Cardiac muscle cell (in vitro differentiated cells and primary cell): Measurements from ENCODE around the gene SYNJ2. TPM values are rescaled to one million over a fixed set of nuclear protein-coding genes. Genes with fewer than 3 reads are reported as not detected.
A peak's percentile ranks its signal among the peaks of the same experiment; 100 is the strongest.

Experiments
- DNase-seq, 2 donors: peaks; one replicate each; pipeline versions ENCODE4 v3.0.0 to v3.0.0-alpha.2; 2010 to 2017; ENCODE audit warnings: low read depth in 1 of 2, low spot score in 1 of 2
- H3K27ac ChIP-seq: fragments of 200-600 bp; sonication (generic); 2 replicates; pipeline ENCODE4 v1.5.1; 2016
- H3K27me3 ChIP-seq: fragments of 200-600 bp; sonication (generic); 2 replicates; pipeline ENCODE4 v1.6.0; 2016; ENCODE audit warnings: control low read depth
- H3K36me3 ChIP-seq: fragments of 200-600 bp; sonication (generic); 2 replicates; pipeline ENCODE4 v1.5.1; 2016; ENCODE audit warnings: control low read depth
- H3K4me1 ChIP-seq: fragments of 200-600 bp; sonication (generic); 2 replicates; pipeline ENCODE4 v1.8.1; 2017; ENCODE audit warnings: low read depth, mild to moderate bottlenecking, mixed run types
- H3K4me3 ChIP-seq: fragments of 200-600 bp; sonication (generic); 2 replicates; pipeline ENCODE4 v1.5.1; 2016; ENCODE audit warnings: mild to moderate bottlenecking
- H3K9me3 ChIP-seq: fragments of 200-600 bp; sonication (generic); 2 replicates; pipeline ENCODE4 v1.5.1; 2017; ENCODE audit warnings: low read depth, mild to moderate bottlenecking, control low read depth
- CTCF ChIP-seq: IDR thresholded peaks from 2 replicates; pipeline ENCODE4 v1.5.1; 2012; ENCODE audit warnings: low read depth, mild to moderate bottlenecking, low read length
- polyA plus RNA-seq: library from polyadenylated mRNA; unstranded; fragments of >200 nt; fragmentation: Nextera tagmentation; extraction: Ambion mirVana; gene quantifications from 2 replicates; pipeline ENCODE4 v1.2.1, GENCODE V29; 2016
- total RNA-seq: library from RNA; depleted of rRNA; stranded (reverse); fragments of >200 nt; gene quantifications from 2 replicates; pipeline ENCODE4 v1.2.3, GENCODE V29; 2016

The SYNJ2 gene
- total and polyA plus RNA-seq, 2 experiments from 2014 or later = 2.1 to 2.9 TPM

GRCh38 chr6:158033751-158034702 is 52.4 kb downstream of the SYNJ2 start:
- H3K36me3 ChIP-seq = no peaks in the 10 kb centered on the region
- no peaks in the 10 kb centered on the region for H3K27me3 ChIP-seq
- H3K4me1 ChIP-seq = no peaks in the 10 kb centered on the region
- no peaks in the 10 kb centered on the region for H3K9me3 ChIP-seq
- no peak overlapping the region for H3K27ac ChIP-seq
- TF ChIP-seq CTCF = no peak
- H3K4me3 ChIP-seq = no peak overlapping the region
- DNase-seq = peak in 1 of 2 donors; percentile 66

GRCh38 chr6:158036261-158036660 is 54.6 kb downstream of the SYNJ2 start:
- Histone ChIP-seq H3K4me3 (no peak overlapping the region), H3K36me3 (no peaks in the 10 kb centered on the region), H3K4me1 (peaks cover 6% of the 10 kb centered on the region), H3K27ac (no peak overlapping the region), H3K9me3 (no peaks in the 10 kb centered on the region), H3K27me3 (no peaks in the 10 kb centered on the region)
- no peak for TF ChIP-seq CTCF
- no peak for DNase-seq

DNA sequence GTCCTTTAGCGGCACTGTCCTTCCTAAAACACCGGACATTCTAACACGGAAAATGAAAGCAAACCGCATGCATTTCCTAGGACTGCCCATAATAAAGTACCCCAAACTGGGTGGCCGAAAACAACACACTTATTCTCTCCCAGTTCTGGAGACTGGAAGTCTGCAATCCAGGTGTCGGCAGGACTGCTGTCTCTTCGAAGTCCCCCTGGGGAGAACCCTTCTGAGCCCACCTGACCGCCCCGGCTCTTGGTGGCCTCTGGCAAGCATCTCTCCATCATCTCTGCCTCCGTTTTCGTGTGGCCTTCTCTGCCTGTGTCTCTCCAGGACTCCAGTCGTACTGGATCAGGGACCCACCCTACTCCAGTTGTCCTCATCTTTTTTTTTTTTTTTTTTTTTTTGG is 55.4 kb downstream of the SYNJ2 start:
- no peak for DNase-seq
- no peak overlapping the region for H3K27ac ChIP-seq
- H3K27me3 ChIP-seq = no peaks in the 10 kb centered on the region
- H3K4me3 ChIP-seq = no peak overlapping the region
- TF ChIP-seq CTCF = no peak
- no peaks in the 10 kb centered on the region for H3K9me3 ChIP-seq
- H3K36me3 ChIP-seq = no peaks in the 10 kb centered on the region
- H3K4me1 ChIP-seq = peaks cover 7% of the 10 kb centered on the region

DNA sequence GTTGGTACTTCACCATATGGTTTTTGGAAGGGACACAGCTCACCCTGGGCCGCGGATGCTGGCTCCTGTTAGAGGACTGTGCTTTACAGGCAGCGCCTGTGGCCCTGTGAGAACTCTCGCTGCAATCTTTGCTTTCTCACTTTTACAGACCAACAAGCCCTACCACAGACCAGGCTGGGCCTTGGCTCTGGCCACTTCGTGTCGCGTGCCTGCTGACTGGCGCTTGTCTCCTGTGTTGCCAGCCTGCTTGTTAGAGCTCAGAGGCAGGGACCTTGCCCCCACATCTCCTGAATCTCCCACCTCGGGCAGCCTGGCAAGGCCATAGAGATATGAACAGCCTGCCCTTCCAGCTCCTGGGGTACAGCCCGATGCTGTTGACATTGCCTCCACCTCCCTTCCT is 56.1 kb downstream of the SYNJ2 start:
- Histone ChIP-seq H3K9me3 (no peaks in the 10 kb centered on the region), H3K4me3 (no peak overlapping the region), H3K27me3 (no peaks in the 10 kb centered on the region), H3K36me3 (no peaks in the 10 kb centered on the region), H3K27ac (no peak overlapping the region), H3K4me1 (peaks cover 15% of the 10 kb centered on the region)
- no peak for TF ChIP-seq CTCF
- no peak for DNase-seq

DNA sequence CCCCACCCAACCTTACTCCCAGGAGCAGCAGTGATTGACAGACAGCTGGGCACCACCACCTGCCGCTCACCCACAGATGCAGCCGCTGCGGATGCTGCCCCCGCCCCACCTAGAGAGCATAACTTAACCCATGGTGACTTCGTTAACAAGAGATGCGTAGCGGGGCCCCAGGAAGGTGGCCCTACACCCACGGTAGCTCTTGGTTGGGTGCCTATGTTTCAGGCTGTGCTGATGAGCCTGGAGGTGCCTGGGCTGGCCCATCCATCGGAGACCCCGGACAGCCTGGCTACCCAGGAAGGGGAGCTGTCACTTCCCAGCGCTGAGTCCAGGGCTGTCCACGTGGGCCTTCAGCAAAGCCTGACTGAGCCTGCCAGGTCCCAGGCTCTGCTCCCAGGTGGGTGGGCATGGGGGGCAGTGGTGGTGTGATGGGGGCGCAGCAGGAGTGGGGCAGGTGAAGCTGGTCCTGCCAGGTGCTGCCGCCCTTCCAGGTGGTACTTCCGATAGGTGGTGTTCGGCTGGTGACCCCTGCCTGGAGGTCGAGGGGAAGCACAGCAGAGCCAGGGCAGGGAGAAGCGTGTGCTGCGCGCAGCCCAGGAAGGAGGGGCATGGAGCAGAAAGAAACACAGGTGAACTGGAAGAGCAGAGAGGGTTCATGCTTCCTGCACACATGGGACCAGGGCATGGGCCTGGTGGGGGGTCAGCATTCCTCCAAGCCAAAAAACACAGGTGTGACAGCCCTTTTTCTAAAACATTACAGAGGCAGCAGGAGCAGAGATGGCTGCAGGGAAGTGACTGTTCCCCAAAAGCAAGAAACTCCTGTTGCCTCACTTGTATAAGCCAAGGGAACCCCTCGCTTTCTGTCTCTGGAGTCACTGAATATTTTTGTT is 56.9 kb downstream of the SYNJ2 start:
- no peak for DNase-seq
- peaks cover 19% of the 10 kb centered on the region for H3K4me1 ChIP-seq

More for the DNA sequence above, 56.9 kb downstream of the SYNJ2 start:
- Histone ChIP-seq H3K36me3 (no peaks in the 10 kb centered on the region), H3K4me3 (no peak overlapping the region), H3K27me3 (no peaks in the 10 kb centered on the region), H3K9me3 (no peaks in the 10 kb centered on the region), H3K27ac (no peak overlapping the region)
- TF ChIP-seq CTCF = no peak
